Upper lobe of left lung (tissue), 6 donors: Measurements from ENCODE around the gene VPS35L. TPM values are rescaled to one million over a fixed set of nuclear protein-coding genes. Genes with fewer than 3 reads are reported as not detected.

ENCODE experiments used
- ATAC-seq, 2 donors: fragments of 200-7000 bp; cut with Tn5 transposase; one replicate each; pipeline ENCODE4 v1.9.1; 2022; ENCODE audit warnings: mild to moderate bottlenecking in 2 of 2, moderate library complexity in 2 of 2; ENCODE audit not compliant: low FRiP score in 2 of 2
- DNase-seq, 2 donors: peaks; one replicate each; pipeline ENCODE4 v3.0.0-alpha.2; 2019 to 2020
- H3K27ac ChIP-seq, 4 donors: fragments of 200-600 bp; sonication (generic); one replicate each; pipeline ENCODE4 v1.5.1; 2016 to 2019
- H3K27me3 ChIP-seq, 4 donors: fragments of 200-600 bp; sonication (generic); one replicate each; pipeline ENCODE4 v1.5.1; 2017 to 2019
- H3K36me3 ChIP-seq, 4 donors: fragments of 200-600 bp; sonication (generic); one replicate each; pipeline ENCODE4 v1.5.1; 2016 to 2019
- H3K4me1 ChIP-seq, 4 donors: fragments of 200-600 bp; sonication (generic); one replicate each; pipeline ENCODE4 v1.5.1; 2018 to 2019
- H3K4me3 ChIP-seq, 4 donors: fragments of 200-600 bp; sonication (generic); one replicate each; pipeline ENCODE4 v1.5.1; 2017 to 2019; ENCODE audit warnings: mild to moderate bottlenecking in 2 of 4, moderate library complexity in 1 of 4
- H3K9me3 ChIP-seq, 4 donors: fragments of 200-600 bp; sonication (generic); one replicate each; pipeline ENCODE4 v1.5.1; 2018 to 2019
- EP300 ChIP-seq, 4 donors: sonication (generic); formaldehyde crosslinking; IDR thresholded peaks; one replicate each; pipeline ENCODE4 v1.5.1; 2017; ENCODE audit warnings: antibody characterized with exemption in 4 of 4, control low read depth in 2 of 4
- POLR2A ChIP-seq, 4 donors: fragments of 450-650 bp; IDR thresholded peaks; one replicate each; pipeline ENCODE4 v1.5.1; 2016 to 2017; ENCODE audit warnings: antibody characterized with exemption in 4 of 4, mild to moderate bottlenecking in 2 of 4
- POLR2AphosphoS5 ChIP-seq, 2 donors: sonication (generic); formaldehyde crosslinking; IDR thresholded peaks; one replicate each; pipeline ENCODE4 v1.5.1; 2017; ENCODE audit warnings: antibody characterized with exemption in 2 of 2
- WGBS, 2 donors: methylation state at CpG; one replicate each; pipeline ENCODE4 v1.1.5; 2017 to 2018; 5-methylcytosine and 5-hydroxymethylcytosine counted together
- total RNA-seq, 6 donors: library from RNA; depleted of rRNA in 4 of 6; stranded (reverse); fragments of >200 nt in 4 of 6; gene quantifications; one replicate each; pipeline versions ENCODE4 v1.1.0 to v1.2.1, GENCODE V29; 2016 to 2021
- TF ChIP-seq, protein P1 (sequence below), 6 experiments: fragments of 450-650 bp in 4 of 6; fragments of 200-600 bp in 2 of 6; sonication (generic) in 2 of 6; IDR thresholded peaks; one replicate each; pipeline ENCODE4 v1.5.1; 2016 to 2019; ENCODE audit warnings: antibody characterized with exemption in 6 of 6
- donor health status: DM: no; HTN: no; CAD: no; lungs with moderate emphysema.
- donor health status: DM: no; HTN: yes; CAD: no; lungs with severe emphysema.

VPS35L gene
- total RNA-seq, 6 donors from 2014 or later: 39.8 to 52.9 (median 45.2) TPM

DNA sequence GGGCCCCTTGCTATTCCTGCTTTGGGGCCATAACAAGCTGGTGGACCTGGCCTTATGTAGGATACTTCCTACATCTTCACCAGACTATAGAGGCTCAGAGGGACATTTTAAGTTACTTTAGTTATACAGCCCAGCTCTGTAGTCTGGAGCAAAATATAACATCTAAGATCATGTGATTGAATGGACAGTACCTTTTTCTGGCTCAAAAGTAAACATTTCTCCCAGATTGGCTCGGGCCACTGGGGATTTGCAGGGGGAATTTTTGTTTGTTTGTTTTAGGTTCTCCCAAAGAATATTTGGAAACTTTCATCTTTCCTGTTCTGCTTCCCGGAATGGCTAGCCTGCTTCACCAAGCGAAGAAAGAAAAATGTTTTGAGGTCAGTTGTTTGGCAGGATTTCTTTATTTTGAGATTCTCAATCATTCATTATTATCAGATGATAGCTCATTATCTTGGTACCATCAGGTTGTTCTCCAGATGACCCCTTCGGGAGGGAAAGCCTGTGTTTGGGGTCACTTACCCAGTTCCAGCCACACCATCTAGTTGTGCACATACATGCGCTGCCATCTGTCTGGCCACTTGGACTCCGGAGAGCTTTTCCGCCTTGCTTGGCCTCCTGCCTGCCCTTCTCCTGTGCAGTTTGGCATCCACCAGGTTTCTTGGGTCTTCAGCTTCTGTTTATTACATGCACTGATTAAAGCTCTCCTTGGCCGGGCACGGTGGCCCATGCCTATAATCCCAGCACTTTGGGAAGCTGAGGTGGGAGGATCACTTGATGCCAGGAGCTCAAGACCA is 179.8 kb downstream of the VPS35L start:
- no peaks in the 10 kb centered on the region for H3K4me1 ChIP-seq
- peak overlapping the region in 2 of 4 donors; percentile 2 to 24 for H3K27ac ChIP-seq
- no peaks in the 10 kb centered on the region for H3K27me3 ChIP-seq
- no peaks in the 10 kb centered on the region for H3K9me3 ChIP-seq
- no peak for ATAC-seq
- H3K36me3 ChIP-seq: peaks cover 0 to 16% (median 3%) of the 10 kb centered on the region in 4 donors
- WGBS, 2 donors: 56 to 67% methylated on average over 9 of the region's 9 CpGs
- H3K4me3 ChIP-seq: no peak overlapping the region
- DNase-seq: no peak
- TF ChIP-seq POLR2A (IDR thresholded peaks at IDR 0.05) (no peak), EP300 (IDR thresholded peaks at IDR 0.05) (no peak), POLR2AphosphoS5 (IDR thresholded peaks at IDR 0.05) (no peak)
- TF ChIP-seq, protein P1, sequence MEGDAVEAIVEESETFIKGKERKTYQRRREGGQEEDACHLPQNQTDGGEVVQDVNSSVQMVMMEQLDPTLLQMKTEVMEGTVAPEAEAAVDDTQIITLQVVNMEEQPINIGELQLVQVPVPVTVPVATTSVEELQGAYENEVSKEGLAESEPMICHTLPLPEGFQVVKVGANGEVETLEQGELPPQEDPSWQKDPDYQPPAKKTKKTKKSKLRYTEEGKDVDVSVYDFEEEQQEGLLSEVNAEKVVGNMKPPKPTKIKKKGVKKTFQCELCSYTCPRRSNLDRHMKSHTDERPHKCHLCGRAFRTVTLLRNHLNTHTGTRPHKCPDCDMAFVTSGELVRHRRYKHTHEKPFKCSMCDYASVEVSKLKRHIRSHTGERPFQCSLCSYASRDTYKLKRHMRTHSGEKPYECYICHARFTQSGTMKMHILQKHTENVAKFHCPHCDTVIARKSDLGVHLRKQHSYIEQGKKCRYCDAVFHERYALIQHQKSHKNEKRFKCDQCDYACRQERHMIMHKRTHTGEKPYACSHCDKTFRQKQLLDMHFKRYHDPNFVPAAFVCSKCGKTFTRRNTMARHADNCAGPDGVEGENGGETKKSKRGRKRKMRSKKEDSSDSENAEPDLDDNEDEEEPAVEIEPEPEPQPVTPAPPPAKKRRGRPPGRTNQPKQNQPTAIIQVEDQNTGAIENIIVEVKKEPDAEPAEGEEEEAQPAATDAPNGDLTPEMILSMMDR (IDR thresholded peaks at IDR 0.05): no peak

DNA sequence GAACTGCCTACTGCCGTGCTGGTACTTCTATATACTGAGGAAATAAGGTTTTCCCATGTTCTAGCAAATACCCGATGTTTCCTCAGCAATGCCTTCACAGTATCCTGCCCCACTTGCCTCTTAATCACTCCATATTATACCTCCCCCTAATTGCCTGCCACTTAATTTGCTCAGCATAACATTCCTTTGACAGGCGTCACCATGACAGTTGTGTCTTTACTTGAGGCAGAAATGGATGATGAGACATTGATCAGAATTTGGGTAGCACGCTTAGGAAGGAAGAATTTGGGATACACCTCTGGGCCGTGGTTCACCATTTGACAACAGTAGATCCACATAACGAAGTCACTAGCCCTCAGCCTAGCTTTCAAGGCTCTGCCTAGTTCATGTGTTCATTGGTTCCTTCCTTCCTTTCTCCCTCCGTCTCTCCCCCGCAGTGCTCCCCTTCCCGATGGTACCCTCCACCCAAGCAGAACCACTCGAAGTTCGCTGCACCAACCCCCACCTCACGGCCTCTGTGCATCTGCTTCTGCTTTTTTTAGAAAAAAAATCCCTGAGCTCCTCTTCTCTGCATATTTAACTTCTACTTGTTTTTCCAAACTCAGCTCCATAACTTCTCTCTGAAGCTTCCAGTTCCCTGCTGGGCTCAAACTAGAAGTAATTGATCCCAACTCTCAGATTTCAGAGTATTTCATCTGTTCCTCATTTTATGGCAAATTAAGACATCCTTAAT is 182.0 kb downstream of the VPS35L start:
- Histone ChIP-seq H3K27me3 (no peaks in the 10 kb centered on the region), H3K4me3 (no peak overlapping the region), H3K27ac (no peak overlapping the region), H3K4me1 (no peaks in the 10 kb centered on the region), H3K36me3 (peaks cover 0 to 12% (median 3%) of the 10 kb centered on the region in 4 donors), H3K9me3 (no peaks in the 10 kb centered on the region)
- ATAC-seq (no peak), DNase-seq (no peak)
- no peak for TF ChIP-seq POLR2A (IDR thresholded peaks at IDR 0.05)
- TF ChIP-seq EP300 (IDR thresholded peaks at IDR 0.05): no peak
- no peak for TF ChIP-seq POLR2AphosphoS5 (IDR thresholded peaks at IDR 0.05)
- TF ChIP-seq, protein P1 (IDR thresholded peaks at IDR 0.05): no peak
- WGBS, 2 donors: 75 to 78% methylated on average over 12 of the region's 12 CpGs

DNA sequence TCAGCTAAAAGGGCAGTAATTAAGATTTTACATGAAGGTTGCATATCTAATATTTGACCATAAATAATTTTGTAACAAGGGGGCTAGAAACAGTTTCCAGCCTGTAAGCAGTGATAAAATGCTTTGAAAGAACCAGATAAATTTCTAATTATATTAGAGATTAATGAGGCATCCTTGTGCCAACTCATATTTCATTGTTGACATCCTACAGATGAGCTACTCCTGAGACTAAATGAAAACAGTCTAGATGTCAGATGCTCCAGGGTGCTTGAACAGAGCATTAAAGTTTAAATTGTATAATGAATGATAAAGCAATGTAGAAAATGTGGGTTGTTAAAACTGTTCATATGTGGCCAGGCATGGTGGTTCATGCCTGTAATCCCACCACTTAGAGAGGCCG is 185.9 kb downstream of the VPS35L start:
- Histone ChIP-seq H3K4me1 (peaks cover 0 to 2% (median 0%) of the 10 kb centered on the region in 4 donors), H3K27me3 (no peaks in the 10 kb centered on the region), H3K36me3 (no peaks in the 10 kb centered on the region), H3K4me3 (no peak overlapping the region), H3K9me3 (no peaks in the 10 kb centered on the region), H3K27ac (no peak overlapping the region)
- 93 to 94% methylated on average over 1 of the region's 1 CpG for WGBS, 2 donors
- ATAC-seq: no peak
- TF ChIP-seq POLR2AphosphoS5 (IDR thresholded peaks at IDR 0.05): no peak
- TF ChIP-seq EP300 (IDR thresholded peaks at IDR 0.05): no peak
- DNase-seq: no peak

DNA sequence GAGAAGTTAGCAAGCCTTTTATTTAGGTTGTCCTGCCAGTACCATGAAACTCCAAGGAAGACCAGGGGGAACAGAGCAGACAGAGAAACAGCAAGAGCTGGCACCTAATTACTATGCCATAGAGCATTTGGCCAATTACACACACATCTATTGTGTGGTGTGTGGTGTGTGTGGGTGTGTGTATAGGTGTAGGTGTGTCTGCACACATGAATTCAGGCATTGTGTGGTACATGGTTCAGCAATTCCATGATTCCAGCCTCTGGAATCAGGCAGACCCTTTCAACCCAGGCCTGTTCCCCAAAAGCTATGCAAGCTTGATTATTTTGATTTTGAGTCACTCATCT is 188.3 kb downstream of the VPS35L start:
- no peak for ATAC-seq
- Histone ChIP-seq H3K4me1 (peaks cover 0 to 3% (median 0%) of the 10 kb centered on the region in 4 donors), H3K27me3 (no peaks in the 10 kb centered on the region), H3K4me3 (no peak overlapping the region), H3K36me3 (no peaks in the 10 kb centered on the region), H3K27ac (no peak overlapping the region), H3K9me3 (no peaks in the 10 kb centered on the region)
- DNase-seq: no peak
- TF ChIP-seq, protein P1 (IDR thresholded peaks at IDR 0.05): no peak
- TF ChIP-seq EP300 (IDR thresholded peaks at IDR 0.05) (no peak), POLR2AphosphoS5 (IDR thresholded peaks at IDR 0.05) (no peak)

DNA sequence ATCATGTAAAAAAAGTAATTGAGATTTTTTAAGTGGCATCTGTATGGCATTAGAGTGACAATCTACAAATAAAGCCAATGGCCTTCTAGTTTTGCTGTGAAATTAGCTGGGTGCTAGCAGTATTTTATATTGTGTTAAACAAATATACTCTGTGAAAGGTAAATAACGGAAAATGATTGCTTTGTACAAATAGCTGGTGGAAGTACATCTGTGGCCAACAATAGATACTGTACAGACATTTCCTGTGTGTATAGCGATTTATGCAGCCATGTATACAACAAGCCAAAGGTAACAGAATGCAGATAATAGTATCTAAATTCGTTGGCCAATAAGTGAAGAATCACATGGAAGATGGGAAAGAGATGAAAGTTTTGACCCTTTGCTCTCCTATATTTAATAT is 189.2 kb downstream of the VPS35L start:
- no peak for ATAC-seq
- no peaks in the 10 kb centered on the region for H3K36me3 ChIP-seq
- H3K4me1 ChIP-seq: peaks cover 0 to 3% (median 0%) of the 10 kb centered on the region in 4 donors
- no peak overlapping the region for H3K4me3 ChIP-seq
- TF ChIP-seq EP300 (IDR thresholded peaks at IDR 0.05) (no peak), POLR2AphosphoS5 (IDR thresholded peaks at IDR 0.05) (no peak), POLR2A (IDR thresholded peaks at IDR 0.05) (no peak)
- TF ChIP-seq, protein P1 (IDR thresholded peaks at IDR 0.05): no peak
- H3K9me3 ChIP-seq: no peaks in the 10 kb centered on the region
- 57 to 61% methylated on average over 3 of the region's 3 CpGs for WGBS, 2 donors
- H3K27ac ChIP-seq: no peak overlapping the region
- DNase-seq: no peak
- no peaks in the 10 kb centered on the region for H3K27me3 ChIP-seq
